Measurements from ENCODE around the gene PIGH. TPM values are rescaled to one million over a fixed set of nuclear protein-coding genes. Genes with fewer than 3 reads are reported as not detected.
A peak's percentile ranks its signal among the peaks of the same experiment; 100 is the strongest.

Gene PIGH
- total RNA-seq, 4 donors from 2014 or later: 25.6 to 45.7 (median 28.1) TPM

DNA sequence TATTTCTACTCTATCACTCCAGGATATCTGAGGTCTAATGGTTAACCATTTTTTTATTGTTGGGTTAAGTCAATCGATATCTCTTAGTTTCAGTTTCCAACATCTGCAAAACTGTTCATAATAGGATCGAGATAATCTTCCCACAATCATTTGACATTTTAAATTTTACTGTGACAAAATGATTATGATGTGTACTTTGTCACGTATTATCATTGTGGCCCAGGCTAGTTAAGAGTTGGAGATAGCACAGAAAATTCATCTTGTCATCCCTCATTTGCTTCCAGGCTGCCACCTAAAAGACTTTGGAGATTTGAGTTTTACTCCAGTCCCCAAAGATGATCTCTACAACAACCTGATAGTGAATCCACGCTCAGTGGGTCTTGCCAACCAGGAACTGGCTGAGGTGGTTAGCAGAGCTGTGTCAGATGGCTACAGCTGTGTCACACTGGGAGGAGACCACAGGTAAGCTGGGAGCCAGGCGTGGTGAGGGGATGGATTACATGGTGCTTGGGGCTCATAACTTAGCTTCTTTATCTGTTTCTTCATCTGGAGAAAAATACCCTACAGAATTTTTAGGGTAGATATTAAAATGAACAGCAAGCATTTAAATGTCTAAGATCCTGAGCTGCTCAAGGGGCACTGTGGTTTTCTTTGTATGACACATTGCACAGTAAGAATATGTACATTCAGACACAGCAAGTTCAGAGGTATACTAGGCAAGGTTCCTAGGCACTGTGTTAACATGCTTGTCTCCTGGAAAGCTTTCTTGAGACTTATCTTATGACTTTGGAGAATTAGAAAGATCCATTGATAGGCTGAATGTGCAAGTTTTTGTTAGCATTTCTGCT, 42.1 kb upstream of the PIGH start:
- H3K4me1 ChIP-seq: no peaks in the 10 kb centered on the region
- no peaks in the 10 kb centered on the region for H3K9me3 ChIP-seq
- H3K36me3 ChIP-seq: peaks cover 0 to 13% (median 0%) of the 10 kb centered on the region in 3 donors
- no peak overlapping the region for H3K4me3 ChIP-seq
- peak overlapping the region in 2 of 4 donors; percentile 17 to 58 for H3K27ac ChIP-seq
- no peak for TF ChIP-seq CTCF (IDR thresholded peaks at IDR 0.05)
- no peak for TF ChIP-seq POLR2A (IDR thresholded peaks at IDR 0.05)
- DNase-seq: no peak
- H3K27me3 ChIP-seq: no peaks in the 10 kb centered on the region

DNA sequence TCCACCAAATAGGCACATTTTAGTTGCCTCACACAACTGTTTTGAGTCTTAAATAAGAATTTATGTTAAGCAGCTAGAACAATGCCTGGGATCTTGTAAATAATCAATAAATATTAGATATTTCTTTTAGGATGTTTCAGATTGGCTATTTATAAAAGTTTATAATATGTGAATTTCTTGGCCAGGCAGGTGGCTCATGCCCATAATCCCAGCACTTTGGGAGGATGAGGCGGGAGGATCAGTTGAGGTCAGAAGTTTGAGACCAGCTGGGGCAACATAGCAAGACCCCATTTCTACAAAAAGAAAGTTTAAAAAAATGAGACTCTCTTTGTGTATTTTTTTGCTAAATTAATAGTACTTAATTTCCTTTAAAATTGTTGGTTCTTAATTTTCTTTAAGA, 41.4 kb upstream of the PIGH start:
- TF ChIP-seq POLR2A (IDR thresholded peaks at IDR 0.05): no peak
- no peak for TF ChIP-seq CTCF (IDR thresholded peaks at IDR 0.05)
- peaks cover 0 to 7% (median 0%) of the 10 kb centered on the region in 3 donors for H3K36me3 ChIP-seq
- H3K27ac ChIP-seq: peak overlapping the region in 1 of 4 donors; percentile 17
- H3K27me3 ChIP-seq: no peaks in the 10 kb centered on the region
- no peak for DNase-seq
- H3K4me1 ChIP-seq: no peaks in the 10 kb centered on the region
- no peak overlapping the region for H3K4me3 ChIP-seq
- H3K9me3 ChIP-seq: no peaks in the 10 kb centered on the region

DNA sequence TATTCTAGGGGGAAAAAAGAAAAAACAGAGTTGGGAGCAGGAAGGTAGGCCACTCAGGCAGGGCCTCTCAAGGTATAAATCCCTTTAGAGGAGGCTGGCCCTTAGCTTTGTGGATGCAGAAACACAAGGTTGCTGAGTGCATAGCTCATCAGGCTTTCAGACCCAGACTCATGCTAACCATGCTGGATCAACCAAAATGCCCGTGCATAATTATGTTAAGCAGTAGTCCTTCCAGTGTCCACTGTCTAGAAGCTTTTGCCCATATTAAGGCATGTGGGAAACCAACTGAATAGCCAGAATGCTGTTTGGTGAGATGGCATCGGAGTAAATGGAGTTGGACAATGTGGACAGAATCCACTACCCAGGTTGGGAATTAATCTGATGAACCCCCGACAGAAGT, 38.6 kb upstream of the PIGH start:
- no peak overlapping the region for H3K4me3 ChIP-seq
- H3K4me1 ChIP-seq: no peaks in the 10 kb centered on the region
- no peak for DNase-seq
- H3K27me3 ChIP-seq: no peaks in the 10 kb centered on the region
- H3K36me3 ChIP-seq: no peaks in the 10 kb centered on the region
- TF ChIP-seq CTCF (IDR thresholded peaks at IDR 0.05) (no peak), POLR2A (IDR thresholded peaks at IDR 0.05) (no peak)
- no peak overlapping the region for H3K27ac ChIP-seq
- H3K9me3 ChIP-seq: no peaks in the 10 kb centered on the region

DNA sequence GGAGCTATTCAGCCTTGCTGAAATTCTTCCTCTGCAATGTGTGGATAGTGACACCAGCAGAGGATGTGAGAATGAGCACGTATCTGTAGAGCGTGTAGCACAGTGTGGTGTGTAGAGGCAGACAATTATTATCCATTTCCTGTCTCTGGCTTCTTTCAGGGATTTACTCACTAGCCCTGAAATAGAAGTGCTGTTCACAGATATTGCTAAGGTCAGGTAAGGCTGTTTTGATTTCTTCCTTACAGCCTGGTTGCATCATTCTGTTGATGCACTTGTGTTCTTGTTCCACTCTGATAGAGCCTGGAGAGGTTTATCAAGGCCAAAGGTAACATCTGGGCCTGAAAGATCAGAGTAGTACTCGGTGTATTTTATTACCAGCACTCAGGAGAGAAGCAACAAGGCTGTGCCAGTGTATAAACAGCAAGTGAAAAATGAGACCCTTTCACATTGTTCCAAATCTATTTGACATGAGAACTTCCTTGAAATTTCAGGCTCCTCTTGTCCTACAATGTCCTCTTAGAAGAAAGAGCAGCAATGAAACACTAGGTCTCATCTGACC, 36.4 kb upstream of the PIGH start:
- Histone ChIP-seq H3K4me3 (no peak overlapping the region), H3K27ac (peak overlapping the region in 2 of 4 donors; percentile 43 to 63), H3K9me3 (no peaks in the 10 kb centered on the region), H3K36me3 (no peaks in the 10 kb centered on the region), H3K4me1 (no peaks in the 10 kb centered on the region), H3K27me3 (no peaks in the 10 kb centered on the region)
- TF ChIP-seq CTCF (IDR thresholded peaks at IDR 0.05) (no peak), POLR2A (IDR thresholded peaks at IDR 0.05) (no peak)
- peak in 1 of 3 donors; percentile 48 for DNase-seq

DNA sequence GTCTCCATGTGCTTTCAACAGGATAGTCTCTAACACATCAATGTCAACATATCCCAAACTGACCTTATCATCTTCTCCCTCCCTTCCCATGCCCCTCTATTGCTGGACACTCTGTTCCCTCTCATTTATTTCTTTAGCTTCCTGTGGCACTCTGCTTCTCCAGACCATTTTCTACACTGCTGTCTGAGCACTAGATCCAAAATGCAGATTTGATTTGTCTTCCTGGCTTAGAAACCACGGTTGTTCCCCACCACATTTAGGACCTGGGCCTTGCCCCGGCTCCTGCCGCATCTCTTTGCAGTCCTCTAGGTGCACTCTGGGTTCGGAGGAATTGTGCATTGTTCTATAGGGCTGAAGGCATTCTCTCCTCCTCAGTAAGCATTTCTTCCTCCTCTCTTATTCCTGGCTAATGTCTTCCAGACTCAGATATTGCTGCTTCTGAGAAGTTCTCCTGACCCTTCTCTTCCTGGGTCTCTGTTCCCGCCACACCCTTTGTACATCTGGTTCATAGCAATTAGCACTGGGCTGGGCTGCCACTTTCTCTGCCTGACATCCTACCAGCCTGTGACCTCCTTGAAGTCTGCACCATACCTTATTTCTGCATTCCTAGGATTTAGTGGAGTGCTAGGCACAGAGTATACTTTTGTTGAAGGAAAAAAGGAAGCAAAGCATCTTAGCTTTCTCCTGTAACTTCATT, 33.5 kb upstream of the PIGH start:
- H3K4me1 ChIP-seq: no peaks in the 10 kb centered on the region
- H3K27ac ChIP-seq: no peak overlapping the region
- TF ChIP-seq CTCF (IDR thresholded peaks at IDR 0.05) (no peak), POLR2A (IDR thresholded peaks at IDR 0.05) (no peak)
- H3K4me3 ChIP-seq: no peak overlapping the region
- H3K27me3 ChIP-seq: no peaks in the 10 kb centered on the region
- H3K36me3 ChIP-seq: no peaks in the 10 kb centered on the region
- no peaks in the 10 kb centered on the region for H3K9me3 ChIP-seq
- peak in 1 of 3 donors; percentile 55 for DNase-seq
